OCI-LY3 (cell line): Measurements from ENCODE around the gene GPR137.
A peak's percentile ranks its signal among the peaks of the same experiment; 100 is the strongest.

ENCODE experiments used
- H2AFZ ChIP-seq: fragments of 200-600, 300-600 bp; shearing (Covaris generic); 2 replicates; pipeline ENCODE4 v1.6.0; 2014; ENCODE audit warnings: antibody characterized with exemption, low read depth, low read length
- H3K27ac ChIP-seq: fragments of 200-600, 300-600 bp; sonication (generic); 2 replicates; pipeline ENCODE4 v1.5.1; 2014; ENCODE audit warnings: mild to moderate bottlenecking, low read length, moderate library complexity, mixed read lengths
- H3K27me3 ChIP-seq: fragments of 200-600, 300-600 bp; sonication (generic); 2 replicates; pipeline ENCODE4 v1.6.1; 2014; ENCODE audit warnings: low read depth, low read length, mixed read lengths
- H3K36me3 ChIP-seq: fragments of 200-600, 300-600 bp; sonication (generic); replicated peaks from 2 replicates; pipeline ENCODE3; 2014; ENCODE audit warnings: low read depth, low read length, mixed read lengths
- H3K4me1 ChIP-seq: fragments of 300-600, 200-600 bp; sonication (generic); 2 replicates; pipeline ENCODE4 v1.6.1; 2014; ENCODE audit warnings: low read length, mixed read lengths
- H3K4me2 ChIP-seq: fragments of 200-600, 300-600 bp; sonication (generic); 2 replicates; pipeline ENCODE4 v1.6.1; 2014; ENCODE audit warnings: low read length, mixed read lengths
- H3K4me3 ChIP-seq: fragments of 300-600, 200-600 bp; sonication (generic); 2 replicates; pipeline ENCODE4 v1.5.1; 2014; ENCODE audit warnings: antibody characterized with exemption, mild to moderate bottlenecking, low read length, moderate library complexity
- H3K79me2 ChIP-seq: fragments of 300-600, 200-600 bp; shearing (Covaris generic); 2 replicates; pipeline ENCODE4 v1.6.1; 2014; ENCODE audit warnings: mild to moderate bottlenecking, low read length, mixed read lengths
- H3K9ac ChIP-seq: fragments of 300-600, 200-600 bp; shearing (Covaris generic); 2 replicates; pipeline ENCODE4 v1.6.0; 2014; ENCODE audit warnings: mild to moderate bottlenecking, low read length, moderate library complexity
- H3K9me3 ChIP-seq: fragments of 200-600, 300-600 bp; shearing (Covaris generic); 2 replicates; pipeline ENCODE4 v1.6.1; 2014; ENCODE audit warnings: low read length, mixed read lengths; ENCODE audit not compliant: insufficient read depth
- H4K20me1 ChIP-seq: fragments of 200-600, 300-600 bp; sonication (generic); 2 replicates; pipeline ENCODE4 v1.6.1; 2016; ENCODE audit warnings: low read length, mixed read lengths; ENCODE audit not compliant: insufficient read depth
- CTCF ChIP-seq: fragments of 200-600, 300-600 bp; sonication (generic); IDR thresholded peaks from 2 replicates; pipeline ENCODE4 v1.5.1; 2014; ENCODE audit warnings: antibody characterized with exemption, low read length, low read depth
- EZH2phosphoT487 ChIP-seq: fragments of 200-600 bp; shearing (Covaris generic); IDR thresholded peaks from 2 replicates; pipeline ENCODE4 v1.6.1; 2018; ENCODE audit warnings: antibody characterized with exemption, mixed run types, low read depth

GPR137 gene

GRCh38 chr11:64255135-64256128, 30.2 kb upstream of the GPR137 start:
- Histone ChIP-seq H2AFZ (no peak overlapping the region), H3K4me3 (no peak overlapping the region), H3K4me2 (no peak overlapping the region), H3K27ac (no peak overlapping the region), H3K36me3 (peaks cover 31% of the 10 kb centered on the region), H3K79me2 (peaks cover 22% of the 10 kb centered on the region), H3K4me1 (peaks cover 36% of the 10 kb centered on the region), H4K20me1 (peaks cover 11% of the 10 kb centered on the region; the same call in 1 of the 2 replicates), H3K9ac (no peak overlapping the region), H3K27me3 (no peaks in the 10 kb centered on the region), H3K9me3 (no peaks in the 10 kb centered on the region)
- no peak for TF ChIP-seq CTCF
- TF ChIP-seq EZH2phosphoT487, result no peak

- Histone ChIP-seq H3K4me3 (no peak overlapping the region), H2AFZ (no peak overlapping the region), H4K20me1 (peaks cover 11% of the 10 kb centered on the region; the same call in 1 of the 2 replicates), H3K4me2 (no peak overlapping the region), H3K27ac (no peak overlapping the region), H3K9ac (no peak overlapping the region), H3K4me1 (peaks cover 33% of the 10 kb centered on the region), H3K9me3 (no peaks in the 10 kb centered on the region), H3K27me3 (no peaks in the 10 kb centered on the region), H3K79me2 (peaks cover 22% of the 10 kb centered on the region), H3K36me3 (peaks cover 37% of the 10 kb centered on the region)
- no peak for TF ChIP-seq CTCF
- no peak for TF ChIP-seq EZH2phosphoT487
Measured at GRCh38 chr11:64256300-64256699, 29.3 kb upstream of the GPR137 start.

- H3K27ac ChIP-seq, result no peak overlapping the region
- H3K4me2 ChIP-seq, result no peak overlapping the region
- H3K9me3 ChIP-seq, result no peaks in the 10 kb centered on the region
- no peaks in the 10 kb centered on the region for H3K27me3 ChIP-seq
- TF ChIP-seq EZH2phosphoT487 (no peak), CTCF (no peak)
- peaks cover 4% of the 10 kb centered on the region for H3K79me2 ChIP-seq
- H3K9ac ChIP-seq, result no peak overlapping the region
- no peak overlapping the region for H2AFZ ChIP-seq
- peaks cover 23% of the 10 kb centered on the region for H3K4me1 ChIP-seq
- no peak overlapping the region for H3K4me3 ChIP-seq
- peaks cover 56% of the 10 kb centered on the region for H3K36me3 ChIP-seq
- H4K20me1 ChIP-seq, result 0 out of 2 replicates have a peak, but pooled peaks cover 5% of the 10 kb centered on the region
Measured at GRCh38 chr11:64258356-64258755, 27.3 kb upstream of the GPR137 start.

GRCh38 chr11:64258946-64259532, 26.6 kb upstream of the GPR137 start:
- H3K4me2 ChIP-seq, result peak overlapping the region; percentile 38; the same call in 1 of the 2 replicates
- H3K9ac ChIP-seq, result peak overlapping the region; percentile 42; the same call in 1 of the 2 replicates
- H3K4me1 ChIP-seq, result peaks cover 19% of the 10 kb centered on the region
- H3K79me2 ChIP-seq, result no peaks in the 10 kb centered on the region
- peak overlapping the region; percentile 74 for H3K27ac ChIP-seq
- no peaks in the 10 kb centered on the region for H4K20me1 ChIP-seq
- H3K27me3 ChIP-seq, result no peaks in the 10 kb centered on the region
- H3K4me3 ChIP-seq, result no peak overlapping the region
- TF ChIP-seq CTCF (no peak), EZH2phosphoT487 (no peak)
- H3K9me3 ChIP-seq, result no peaks in the 10 kb centered on the region
- no peak overlapping the region for H2AFZ ChIP-seq
- H3K36me3 ChIP-seq, result peaks cover 59% of the 10 kb centered on the region
